H1 (cell line): ENCODE data around the gene RBBP5. TPM values are rescaled to one million over a fixed set of nuclear protein-coding genes. Genes with fewer than 3 reads are reported as not detected.

Experiments used
- EZH2 ChIP-seq: fragments of 200-600 bp; sonication (generic); IDR thresholded peaks from 2 replicates; pipeline ENCODE4 v1.7.1; 2012; ENCODE audit warnings: low read depth, mild to moderate bottlenecking, moderate library complexity, low read length, inconsistent platforms; ENCODE audit not compliant: severe bottlenecking
- KDM4A ChIP-seq: IDR thresholded peaks from one replicate; pipeline ENCODE4 v1.7.1; 2012; ENCODE audit warnings: low read depth, mild to moderate bottlenecking, moderate library complexity, low read length, inconsistent platforms; ENCODE audit not compliant: severe bottlenecking
- NANOG ChIP-seq: IDR thresholded peaks from 2 replicates; pipeline ENCODE4 v1.6.1; 2011; ENCODE audit warnings: low read length, low read depth, mild to moderate bottlenecking, inconsistent platforms; ENCODE audit not compliant: insufficient read depth, poor library complexity, severe bottlenecking
- RXRA ChIP-seq: IDR thresholded peaks from 2 replicates; pipeline ENCODE4 v1.6.1; 2011; ENCODE audit warnings: low read depth, mild to moderate bottlenecking, low read length, moderate library complexity; ENCODE audit not compliant: insufficient read depth
- polyA plus RNA-seq, 7 experiments: library from polyadenylated mRNA; depleted of rRNA in 3 of 7; stranded (reverse) in 5 of 7; unstranded in 2 of 7; fragments of >200 nt in 5 of 7; fragments of 200-250 nt in 2 of 7; gene quantifications; 1 replicate in 5 of 7; 2 replicates in 1 of 7; 4 replicates in 1 of 7; pipeline versions ENCODE4 v1.2.1 to v1.2.3, GENCODE V29; 2011 to 2013; ENCODE audit warnings: missing spikeins in 2 of 7, mixed read lengths in 2 of 7
- total RNA-seq: library from RNA; stranded (reverse); fragmentation: NEBNext Ultra II Directional; extraction: Animal tissue kit (Norgen Biotek cat#: 25700); gene quantifications from 2 replicates; pipeline ENCODE4 v1.2.1, GENCODE V29; 2021
- TF ChIP-seq, protein P1 (sequence below): fragments of 300-600 bp; sonication (generic); IDR thresholded peaks from 2 replicates; pipeline ENCODE4 v1.7.1; 2012; ENCODE audit warnings: low read length, moderate library complexity, mild to moderate bottlenecking, inconsistent platforms; ENCODE audit not compliant: insufficient replicate concordance

Gene RBBP5
- total and polyA plus RNA-seq, 2 of the 8 experiments (the other 6 are each of a cell fraction or from before 2014, with no cell fraction given), result 6.7 to 21.5 TPM

DNA sequence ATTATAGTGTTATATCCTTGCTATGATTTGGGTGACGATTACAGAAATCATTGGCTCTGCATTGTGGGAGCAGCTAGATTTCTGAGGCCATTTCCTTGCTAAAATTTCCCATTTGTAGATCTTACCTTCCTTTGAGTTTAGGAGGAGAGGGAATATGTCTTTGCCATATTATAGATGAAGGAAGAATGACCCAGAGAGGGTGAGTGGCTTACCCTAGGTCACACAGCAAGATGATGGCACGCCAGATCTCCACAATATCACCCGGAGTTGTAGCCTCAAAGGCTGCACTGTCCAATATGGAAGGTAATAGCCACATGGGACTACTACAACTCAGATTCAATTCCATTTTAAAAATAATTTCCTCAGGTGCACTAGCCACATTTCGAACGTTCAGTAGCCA, 68.5 kb downstream of the RBBP5 start (continued):
- TF ChIP-seq, protein P1, sequence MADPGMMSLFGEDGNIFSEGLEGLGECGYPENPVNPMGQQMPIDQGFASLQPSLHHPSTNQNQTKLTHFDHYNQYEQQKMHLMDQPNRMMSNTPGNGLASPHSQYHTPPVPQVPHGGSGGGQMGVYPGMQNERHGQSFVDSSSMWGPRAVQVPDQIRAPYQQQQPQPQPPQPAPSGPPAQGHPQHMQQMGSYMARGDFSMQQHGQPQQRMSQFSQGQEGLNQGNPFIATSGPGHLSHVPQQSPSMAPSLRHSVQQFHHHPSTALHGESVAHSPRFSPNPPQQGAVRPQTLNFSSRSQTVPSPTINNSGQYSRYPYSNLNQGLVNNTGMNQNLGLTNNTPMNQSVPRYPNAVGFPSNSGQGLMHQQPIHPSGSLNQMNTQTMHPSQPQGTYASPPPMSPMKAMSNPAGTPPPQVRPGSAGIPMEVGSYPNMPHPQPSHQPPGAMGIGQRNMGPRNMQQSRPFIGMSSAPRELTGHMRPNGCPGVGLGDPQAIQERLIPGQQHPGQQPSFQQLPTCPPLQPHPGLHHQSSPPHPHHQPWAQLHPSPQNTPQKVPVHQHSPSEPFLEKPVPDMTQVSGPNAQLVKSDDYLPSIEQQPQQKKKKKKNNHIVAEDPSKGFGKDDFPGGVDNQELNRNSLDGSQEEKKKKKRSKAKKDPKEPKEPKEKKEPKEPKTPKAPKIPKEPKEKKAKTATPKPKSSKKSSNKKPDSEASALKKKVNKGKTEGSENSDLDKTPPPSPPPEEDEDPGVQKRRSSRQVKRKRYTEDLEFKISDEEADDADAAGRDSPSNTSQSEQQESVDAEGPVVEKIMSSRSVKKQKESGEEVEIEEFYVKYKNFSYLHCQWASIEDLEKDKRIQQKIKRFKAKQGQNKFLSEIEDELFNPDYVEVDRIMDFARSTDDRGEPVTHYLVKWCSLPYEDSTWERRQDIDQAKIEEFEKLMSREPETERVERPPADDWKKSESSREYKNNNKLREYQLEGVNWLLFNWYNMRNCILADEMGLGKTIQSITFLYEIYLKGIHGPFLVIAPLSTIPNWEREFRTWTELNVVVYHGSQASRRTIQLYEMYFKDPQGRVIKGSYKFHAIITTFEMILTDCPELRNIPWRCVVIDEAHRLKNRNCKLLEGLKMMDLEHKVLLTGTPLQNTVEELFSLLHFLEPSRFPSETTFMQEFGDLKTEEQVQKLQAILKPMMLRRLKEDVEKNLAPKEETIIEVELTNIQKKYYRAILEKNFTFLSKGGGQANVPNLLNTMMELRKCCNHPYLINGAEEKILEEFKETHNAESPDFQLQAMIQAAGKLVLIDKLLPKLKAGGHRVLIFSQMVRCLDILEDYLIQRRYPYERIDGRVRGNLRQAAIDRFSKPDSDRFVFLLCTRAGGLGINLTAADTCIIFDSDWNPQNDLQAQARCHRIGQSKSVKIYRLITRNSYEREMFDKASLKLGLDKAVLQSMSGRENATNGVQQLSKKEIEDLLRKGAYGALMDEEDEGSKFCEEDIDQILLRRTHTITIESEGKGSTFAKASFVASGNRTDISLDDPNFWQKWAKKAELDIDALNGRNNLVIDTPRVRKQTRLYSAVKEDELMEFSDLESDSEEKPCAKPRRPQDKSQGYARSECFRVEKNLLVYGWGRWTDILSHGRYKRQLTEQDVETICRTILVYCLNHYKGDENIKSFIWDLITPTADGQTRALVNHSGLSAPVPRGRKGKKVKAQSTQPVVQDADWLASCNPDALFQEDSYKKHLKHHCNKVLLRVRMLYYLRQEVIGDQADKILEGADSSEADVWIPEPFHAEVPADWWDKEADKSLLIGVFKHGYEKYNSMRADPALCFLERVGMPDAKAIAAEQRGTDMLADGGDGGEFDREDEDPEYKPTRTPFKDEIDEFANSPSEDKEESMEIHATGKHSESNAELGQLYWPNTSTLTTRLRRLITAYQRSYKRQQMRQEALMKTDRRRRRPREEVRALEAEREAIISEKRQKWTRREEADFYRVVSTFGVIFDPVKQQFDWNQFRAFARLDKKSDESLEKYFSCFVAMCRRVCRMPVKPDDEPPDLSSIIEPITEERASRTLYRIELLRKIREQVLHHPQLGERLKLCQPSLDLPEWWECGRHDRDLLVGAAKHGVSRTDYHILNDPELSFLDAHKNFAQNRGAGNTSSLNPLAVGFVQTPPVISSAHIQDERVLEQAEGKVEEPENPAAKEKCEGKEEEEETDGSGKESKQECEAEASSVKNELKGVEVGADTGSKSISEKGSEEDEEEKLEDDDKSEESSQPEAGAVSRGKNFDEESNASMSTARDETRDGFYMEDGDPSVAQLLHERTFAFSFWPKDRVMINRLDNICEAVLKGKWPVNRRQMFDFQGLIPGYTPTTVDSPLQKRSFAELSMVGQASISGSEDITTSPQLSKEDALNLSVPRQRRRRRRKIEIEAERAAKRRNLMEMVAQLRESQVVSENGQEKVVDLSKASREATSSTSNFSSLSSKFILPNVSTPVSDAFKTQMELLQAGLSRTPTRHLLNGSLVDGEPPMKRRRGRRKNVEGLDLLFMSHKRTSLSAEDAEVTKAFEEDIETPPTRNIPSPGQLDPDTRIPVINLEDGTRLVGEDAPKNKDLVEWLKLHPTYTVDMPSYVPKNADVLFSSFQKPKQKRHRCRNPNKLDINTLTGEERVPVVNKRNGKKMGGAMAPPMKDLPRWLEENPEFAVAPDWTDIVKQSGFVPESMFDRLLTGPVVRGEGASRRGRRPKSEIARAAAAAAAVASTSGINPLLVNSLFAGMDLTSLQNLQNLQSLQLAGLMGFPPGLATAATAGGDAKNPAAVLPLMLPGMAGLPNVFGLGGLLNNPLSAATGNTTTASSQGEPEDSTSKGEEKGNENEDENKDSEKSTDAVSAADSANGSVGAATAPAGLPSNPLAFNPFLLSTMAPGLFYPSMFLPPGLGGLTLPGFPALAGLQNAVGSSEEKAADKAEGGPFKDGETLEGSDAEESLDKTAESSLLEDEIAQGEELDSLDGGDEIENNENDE, result no peak
- no peak for TF ChIP-seq EZH2
- no peak for TF ChIP-seq NANOG
- TF ChIP-seq KDM4A, result no peak
- no peak for TF ChIP-seq RXRA
- TF ChIP-seq, all 59 proteins: peak for 0
